IPS-18a (cell line): ENCODE results near the gene LTB4R.

Source experiments
- H3K27ac ChIP-seq: one replicate; pipeline ENCODE4 v1.5.1; 2013; ENCODE audit warnings: low read length
- H3K27me3 ChIP-seq: one replicate; pipeline ENCODE4 v1.6.1; 2013; ENCODE audit warnings: mild to moderate bottlenecking, low read length; ENCODE audit not compliant: control insufficient read depth, insufficient read depth
- H3K36me3 ChIP-seq: one replicate; pipeline ENCODE4 v1.6.1; 2013; ENCODE audit warnings: low read depth, low read length; ENCODE audit not compliant: control insufficient read depth
- H3K4me1 ChIP-seq: one replicate; pipeline ENCODE4 v1.6.1; 2013; ENCODE audit warnings: low read depth, low read length; ENCODE audit not compliant: control insufficient read depth
- H3K4me3 ChIP-seq: one replicate; pipeline ENCODE4 v1.5.1; 2013; ENCODE audit warnings: low read length
- H3K9ac ChIP-seq: one replicate; pipeline ENCODE4 v1.6.1; 2013; ENCODE audit warnings: mild to moderate bottlenecking, low read length, moderate library complexity
- H3K9me3 ChIP-seq: one replicate; pipeline ENCODE4 v1.6.1; 2013; ENCODE audit warnings: low read depth, low read length; ENCODE audit not compliant: control insufficient read depth

The LTB4R gene, protein sequence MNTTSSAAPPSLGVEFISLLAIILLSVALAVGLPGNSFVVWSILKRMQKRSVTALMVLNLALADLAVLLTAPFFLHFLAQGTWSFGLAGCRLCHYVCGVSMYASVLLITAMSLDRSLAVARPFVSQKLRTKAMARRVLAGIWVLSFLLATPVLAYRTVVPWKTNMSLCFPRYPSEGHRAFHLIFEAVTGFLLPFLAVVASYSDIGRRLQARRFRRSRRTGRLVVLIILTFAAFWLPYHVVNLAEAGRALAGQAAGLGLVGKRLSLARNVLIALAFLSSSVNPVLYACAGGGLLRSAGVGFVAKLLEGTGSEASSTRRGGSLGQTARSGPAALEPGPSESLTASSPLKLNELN

DNA sequence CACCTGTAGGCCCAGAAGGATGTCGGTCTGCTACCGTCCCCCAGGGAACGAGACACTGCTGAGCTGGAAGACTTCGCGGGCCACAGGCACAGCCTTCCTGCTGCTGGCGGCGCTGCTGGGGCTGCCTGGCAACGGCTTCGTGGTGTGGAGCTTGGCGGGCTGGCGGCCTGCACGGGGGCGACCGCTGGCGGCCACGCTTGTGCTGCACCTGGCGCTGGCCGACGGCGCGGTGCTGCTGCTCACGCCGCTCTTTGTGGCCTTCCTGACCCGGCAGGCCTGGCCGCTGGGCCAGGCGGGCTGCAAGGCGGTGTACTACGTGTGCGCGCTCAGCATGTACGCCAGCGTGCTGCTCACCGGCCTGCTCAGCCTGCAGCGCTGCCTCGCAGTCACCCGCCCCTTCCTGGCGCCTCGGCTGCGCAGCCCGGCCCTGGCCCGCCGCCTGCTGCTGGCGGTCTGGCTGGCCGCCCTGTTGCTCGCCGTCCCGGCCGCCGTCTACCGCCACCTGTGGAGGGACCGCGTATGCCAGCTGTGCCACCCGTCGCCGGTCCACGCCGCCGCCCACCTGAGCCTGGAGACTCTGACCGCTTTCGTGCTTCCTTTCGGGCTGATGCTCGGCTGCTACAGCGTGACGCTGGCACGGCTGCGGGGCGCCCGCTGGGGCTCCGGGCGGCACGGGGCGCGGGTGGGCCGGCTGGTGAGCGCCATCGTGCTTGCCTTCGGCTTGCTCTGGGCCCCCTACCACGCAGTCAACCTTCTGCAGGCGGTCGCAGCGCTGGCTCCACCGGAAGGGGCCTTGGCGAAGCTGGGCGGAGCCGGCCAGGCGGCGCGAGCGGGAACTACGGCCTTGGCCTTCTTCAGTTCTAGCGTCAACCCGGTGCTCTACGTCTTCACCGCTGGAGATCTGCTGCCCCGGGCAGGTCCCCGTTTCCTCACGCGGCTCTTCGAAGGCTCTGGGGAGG lies at the start of gene LTB4R:
Gene LTB4R (plus strand): TSS at position 857 of the 959 bp plus-strand sequence. CDS start 4,150 bp downstream, outside the sequence.
- H3K36me3 ChIP-seq: peaks cover 15% of the 10 kb centered on the region
- no peak within 1 kb of the TSS for H3K9ac ChIP-seq
- no peaks in the 10 kb centered on the region for H3K4me1 ChIP-seq

DNA sequence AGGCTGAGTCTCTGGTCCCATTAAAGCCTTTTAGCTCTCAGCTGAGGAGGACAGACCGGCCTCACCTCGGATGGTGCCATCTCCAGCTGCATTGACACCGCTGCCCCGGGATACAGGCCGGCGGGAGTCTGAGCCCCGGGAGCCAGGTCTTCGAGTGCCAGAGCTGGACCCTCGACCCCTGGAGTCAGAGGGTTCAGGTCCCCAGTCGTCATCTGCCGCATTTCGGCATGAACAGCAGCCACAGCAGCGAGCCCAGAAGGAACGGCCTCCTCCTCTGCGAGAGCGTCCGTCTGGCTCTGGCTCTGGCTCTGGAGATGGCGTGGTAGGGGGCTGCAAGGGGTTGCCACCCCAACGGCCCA lies 49.4 kb upstream of the LTB4R start:
- Histone ChIP-seq H3K4me1 (no peaks in the 10 kb centered on the region), H3K27me3 (no peaks in the 10 kb centered on the region), H3K9ac (no peak overlapping the region), H3K4me3 (no peak overlapping the region), H3K9me3 (no peaks in the 10 kb centered on the region), H3K27ac (no peak overlapping the region), H3K36me3 (peaks cover 6% of the 10 kb centered on the region)

More for the DNA sequence above, at the start of gene LTB4R:
- no peaks in the 10 kb centered on the region for H3K27me3 ChIP-seq
- no peak within 1 kb of the TSS for H3K27ac ChIP-seq
- H3K4me3 ChIP-seq: no peak within 1 kb of the TSS
- H3K9me3 ChIP-seq: no peaks in the 10 kb centered on the region

DNA sequence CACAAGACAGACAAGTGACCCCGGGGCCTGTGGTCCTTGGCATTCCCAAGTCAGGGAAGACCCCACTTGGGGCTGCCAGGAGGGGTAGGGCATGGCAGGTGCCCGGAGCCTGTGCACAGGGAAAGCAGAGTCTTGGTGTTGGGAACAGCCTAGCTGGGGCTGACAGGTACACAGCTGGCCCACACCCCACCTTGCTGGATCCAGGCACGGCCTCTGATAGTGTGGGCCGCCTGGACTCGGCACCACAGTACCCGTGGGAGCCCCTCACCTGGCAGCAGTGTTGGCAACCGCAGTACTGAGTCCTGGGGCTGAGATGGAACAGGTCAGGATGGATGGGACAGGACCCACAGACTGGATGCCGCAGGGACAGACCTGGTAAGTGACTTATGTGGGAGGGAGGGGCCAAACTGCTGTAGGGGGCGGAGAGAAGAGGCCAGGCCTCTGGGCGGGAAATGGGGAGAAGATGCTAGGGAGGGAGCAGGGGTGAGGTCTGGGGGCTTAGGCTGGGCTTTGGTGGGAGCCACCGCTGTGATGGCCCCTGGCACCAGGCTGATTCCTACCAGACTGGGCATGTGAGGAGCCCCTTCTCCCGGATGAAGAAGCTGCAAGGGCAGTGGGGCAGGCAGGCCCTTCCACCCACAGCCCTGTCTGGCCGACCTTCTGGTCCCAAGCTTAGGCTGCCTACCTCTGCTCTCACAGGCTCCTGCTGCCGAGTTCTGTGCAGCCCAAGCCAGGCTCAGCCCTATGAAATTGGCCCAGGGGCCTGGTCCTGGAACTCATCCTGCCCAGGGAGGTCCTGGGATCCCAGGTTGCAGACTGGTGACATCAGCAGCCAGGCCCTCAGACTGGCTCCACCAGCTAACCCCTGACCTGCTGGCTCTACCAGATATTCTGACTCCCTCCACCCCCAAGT lies 48.2 kb upstream of the LTB4R start, which contains the start of gene TGM1:
Gene TGM1 (minus strand): TSS at position 357 of the 913 bp plus-strand sequence. CDS start 825 bp downstream, outside the sequence.
- Histone ChIP-seq H3K27me3 (no peaks in the 10 kb centered on the region), H3K4me3 (no peak within 1 kb of the TSS), H3K4me1 (no peaks in the 10 kb centered on the region), H3K27ac (no peak within 1 kb of the TSS), H3K9ac (no peak within 1 kb of the TSS), H3K36me3 (peaks cover 9% of the 10 kb centered on the region), H3K9me3 (no peaks in the 10 kb centered on the region)

DNA sequence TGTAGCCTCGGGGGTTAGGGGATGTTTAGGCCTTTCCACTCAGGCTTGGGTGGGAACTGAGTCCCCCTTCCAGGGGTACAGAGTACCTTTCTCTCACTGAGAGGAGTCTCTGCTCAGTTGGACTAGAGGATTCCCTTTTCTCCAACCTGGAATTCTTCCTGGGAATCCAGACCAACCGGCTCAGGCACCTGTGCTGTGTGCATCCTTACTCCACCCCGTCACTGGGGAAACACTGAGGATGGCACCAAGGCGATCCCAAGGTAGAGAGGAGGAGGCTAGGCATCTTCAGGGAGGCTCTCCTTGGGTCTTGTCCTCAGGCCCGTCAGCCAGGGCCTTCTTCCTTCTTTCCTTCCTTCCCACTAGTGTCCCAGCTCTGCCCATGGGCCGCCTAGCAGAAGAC lies 47.5 kb upstream of the LTB4R start:
- H3K36me3 ChIP-seq: peaks cover 9% of the 10 kb centered on the region
- H3K4me3 ChIP-seq: no peak overlapping the region
- H3K27ac ChIP-seq: no peak overlapping the region
- H3K4me1 ChIP-seq: no peaks in the 10 kb centered on the region
- H3K27me3 ChIP-seq: no peaks in the 10 kb centered on the region
- H3K9ac ChIP-seq: no peak overlapping the region
- H3K9me3 ChIP-seq: no peaks in the 10 kb centered on the region

DNA sequence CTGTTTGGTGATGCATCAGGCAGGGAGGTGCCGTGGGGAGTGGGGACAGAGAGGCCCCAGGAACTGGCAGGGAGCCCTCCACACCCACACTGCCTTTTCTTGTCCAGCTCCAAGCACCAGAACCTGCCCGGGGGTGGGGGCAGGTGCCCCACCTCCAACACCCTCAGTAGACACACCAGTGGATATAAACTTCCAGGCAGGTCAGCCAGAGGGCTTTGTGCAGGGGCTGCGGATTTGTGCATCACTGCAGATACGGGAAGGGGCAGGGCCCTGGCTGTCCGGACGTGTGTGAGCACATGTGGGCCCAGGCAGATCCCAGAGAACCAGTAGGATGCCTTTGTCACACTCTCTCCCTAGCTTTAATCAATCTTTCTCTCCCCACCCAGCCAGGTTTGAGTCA lies 47.0 kb upstream of the LTB4R start:
- no peak overlapping the region for H3K4me3 ChIP-seq
- H3K9me3 ChIP-seq: no peaks in the 10 kb centered on the region
- H3K4me1 ChIP-seq: no peaks in the 10 kb centered on the region
- H3K9ac ChIP-seq: no peak overlapping the region
- H3K27ac ChIP-seq: no peak overlapping the region
- H3K36me3 ChIP-seq: peaks cover 9% of the 10 kb centered on the region
- H3K27me3 ChIP-seq: no peaks in the 10 kb centered on the region

DNA sequence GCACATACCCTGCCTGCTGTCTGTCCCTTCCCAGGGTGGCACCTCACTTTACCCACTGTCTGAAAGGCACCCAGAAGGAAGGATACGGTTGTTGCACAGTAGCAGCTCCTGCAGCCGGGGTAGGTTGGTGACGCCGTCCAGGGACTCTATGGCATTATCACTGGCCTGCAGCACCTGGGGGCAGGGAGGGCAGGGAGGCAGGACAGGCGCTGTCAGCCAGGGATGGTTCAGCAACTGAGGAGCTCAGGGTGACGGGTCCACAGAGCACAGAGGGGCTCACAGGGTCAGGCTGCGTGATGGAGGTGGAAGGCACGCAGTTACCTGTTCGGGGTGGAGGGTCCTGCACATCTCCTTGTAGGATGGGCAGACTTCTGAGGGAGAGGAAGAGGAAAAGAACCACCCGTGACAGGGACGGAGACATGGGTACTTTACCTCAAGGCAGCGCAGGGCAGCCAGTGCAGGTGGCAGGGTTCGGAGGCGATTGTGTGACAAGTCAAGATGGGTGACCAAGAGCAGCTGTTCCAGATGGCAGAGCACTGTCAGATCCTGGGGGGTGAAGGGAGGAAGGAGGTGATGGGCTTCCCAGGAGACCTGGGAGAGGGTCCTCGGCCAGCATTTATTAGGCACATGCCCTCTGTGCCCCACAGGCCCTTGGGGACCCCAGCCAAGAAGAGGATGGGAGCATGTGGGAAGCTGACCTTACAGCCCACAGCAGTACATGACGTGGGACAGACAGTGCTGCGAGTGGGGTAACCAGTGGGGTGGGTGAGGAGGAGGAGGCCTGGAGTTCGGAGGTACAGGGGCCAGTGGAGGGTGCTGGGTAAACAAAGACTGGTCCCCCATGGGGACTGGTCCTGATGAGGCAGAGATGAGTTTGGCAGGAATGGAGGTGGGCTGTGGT lies 44.7 kb upstream of the LTB4R start:
- no peak overlapping the region for H3K9ac ChIP-seq
- no peak overlapping the region for H3K4me3 ChIP-seq
- no peaks in the 10 kb centered on the region for H3K9me3 ChIP-seq
- H3K27me3 ChIP-seq: no peaks in the 10 kb centered on the region
- H3K36me3 ChIP-seq: peaks cover 9% of the 10 kb centered on the region
- H3K4me1 ChIP-seq: no peaks in the 10 kb centered on the region
- H3K27ac ChIP-seq: no peak overlapping the region

DNA sequence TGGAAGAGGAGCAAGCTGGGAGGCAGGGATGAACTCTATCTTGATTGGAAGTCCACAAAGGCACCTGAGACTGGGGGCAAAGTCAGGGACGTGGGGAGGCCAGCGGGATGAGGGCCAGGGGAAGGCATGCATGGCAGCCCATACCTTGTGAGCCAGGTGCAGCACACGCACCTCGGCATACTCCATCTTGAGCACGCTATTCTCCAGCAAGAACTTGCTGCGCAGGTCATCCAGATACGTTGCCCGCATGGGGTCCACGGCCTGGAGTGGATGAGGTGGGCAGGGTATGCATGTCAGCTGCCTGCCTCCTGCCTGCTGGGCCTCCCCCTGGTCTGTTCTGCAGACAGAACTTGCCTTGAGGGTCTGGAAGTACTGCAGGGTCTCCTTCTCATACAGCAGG lies 43.8 kb upstream of the LTB4R start:
- Histone ChIP-seq H3K27me3 (no peaks in the 10 kb centered on the region), H3K4me3 (no peak overlapping the region), H3K9me3 (no peaks in the 10 kb centered on the region), H3K27ac (no peak overlapping the region), H3K9ac (no peak overlapping the region), H3K4me1 (no peaks in the 10 kb centered on the region), H3K36me3 (peaks cover 9% of the 10 kb centered on the region)

DNA sequence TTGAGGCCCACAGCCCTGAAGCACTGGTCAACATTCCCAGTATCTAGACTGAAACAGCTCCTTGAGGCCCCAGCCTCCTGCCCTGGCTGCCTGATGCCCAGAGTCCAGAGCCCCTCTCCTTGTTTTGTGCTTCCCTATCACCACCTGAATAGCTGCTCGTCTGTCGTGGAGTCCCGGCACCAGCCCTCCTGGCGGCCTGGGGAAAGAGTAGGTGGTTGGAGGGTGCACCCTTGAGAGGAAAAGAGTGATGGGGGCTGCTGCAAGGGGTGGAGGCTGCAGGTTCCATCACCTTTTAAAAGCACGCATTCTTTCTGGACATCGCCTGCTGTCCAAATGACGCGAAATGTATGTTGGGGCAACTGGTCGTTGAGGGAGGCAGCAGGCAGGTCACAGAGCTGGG lies 43.1 kb upstream of the LTB4R start:
- Histone ChIP-seq H3K4me3 (no peak overlapping the region), H3K27ac (no peak overlapping the region), H3K4me1 (no peaks in the 10 kb centered on the region), H3K27me3 (no peaks in the 10 kb centered on the region), H3K9me3 (no peaks in the 10 kb centered on the region), H3K9ac (no peak overlapping the region), H3K36me3 (peaks cover 9% of the 10 kb centered on the region)

DNA sequence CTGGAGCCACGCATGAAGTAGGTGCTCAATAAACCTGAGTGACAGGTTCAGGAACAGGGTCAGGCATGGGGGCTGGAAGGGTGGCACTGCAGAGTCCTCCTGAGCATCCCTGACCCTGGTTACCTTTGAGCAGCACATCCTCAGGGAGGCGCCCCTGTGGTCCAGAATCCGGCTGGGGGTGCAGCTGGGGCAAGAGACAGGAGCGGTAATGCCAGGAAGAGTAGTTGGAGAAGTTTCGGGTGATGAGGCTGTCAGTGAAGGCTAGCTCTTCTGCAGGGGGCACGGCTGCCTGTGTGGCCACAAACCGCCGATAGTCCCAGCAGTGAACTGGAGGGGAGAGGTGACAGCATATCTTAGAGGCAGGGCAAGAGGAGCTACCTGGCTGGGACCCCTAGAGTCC lies 41.9 kb upstream of the LTB4R start:
- no peak overlapping the region for H3K27ac ChIP-seq
- no peaks in the 10 kb centered on the region for H3K4me1 ChIP-seq
- no peaks in the 10 kb centered on the region for H3K27me3 ChIP-seq
- H3K36me3 ChIP-seq: peaks cover 9% of the 10 kb centered on the region
- no peak overlapping the region for H3K9ac ChIP-seq
- H3K4me3 ChIP-seq: no peak overlapping the region
- no peaks in the 10 kb centered on the region for H3K9me3 ChIP-seq

DNA sequence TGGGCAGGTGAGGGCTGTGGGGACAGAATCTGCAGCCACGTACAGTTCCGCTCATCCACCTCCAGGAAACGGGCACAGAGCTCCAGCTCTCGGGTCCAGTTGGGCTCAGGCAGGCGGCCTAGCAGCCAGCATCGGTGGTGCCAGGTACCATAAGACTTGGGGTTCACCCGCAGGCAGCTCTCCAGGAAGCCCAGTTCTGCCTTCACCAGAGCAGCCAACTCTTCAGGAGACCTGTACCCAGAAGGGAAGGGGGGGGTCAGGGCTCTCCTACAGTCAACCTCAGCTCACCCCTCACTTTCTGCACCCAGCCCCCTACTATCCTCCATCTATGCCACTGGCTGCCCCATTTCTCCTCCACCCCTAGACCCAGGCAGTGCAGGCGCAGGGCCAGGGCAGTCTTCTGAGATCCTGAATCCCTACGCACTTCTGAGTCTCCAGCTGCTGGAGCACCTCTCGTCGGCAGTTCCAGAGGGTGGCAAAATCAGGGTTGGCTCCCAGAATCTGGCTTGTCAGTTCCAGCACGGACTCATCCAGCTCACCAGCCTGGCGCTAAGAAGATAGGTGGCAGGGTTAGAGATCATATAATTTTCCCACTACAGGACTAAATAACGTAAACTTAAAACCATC lies 41.3 kb upstream of the LTB4R start:
- no peaks in the 10 kb centered on the region for H3K9me3 ChIP-seq
- H3K36me3 ChIP-seq: peaks cover 9% of the 10 kb centered on the region
- no peaks in the 10 kb centered on the region for H3K27me3 ChIP-seq
- no peak overlapping the region for H3K4me3 ChIP-seq
- no peak overlapping the region for H3K9ac ChIP-seq
- no peaks in the 10 kb centered on the region for H3K4me1 ChIP-seq
- H3K27ac ChIP-seq: no peak overlapping the region
